ENCODE data around the gene DBH. TPM values are rescaled to one million over a fixed set of nuclear protein-coding genes. Genes with fewer than 3 reads are reported as not detected.

DBH gene
- total RNA-seq, 1 experiment from 2014 or later, result not detected

- intact Hi-C loops (cut with micrococcal nuclease), result no loop called here
- ATAC-seq, result no peak
- Histone ChIP-seq H3K36me3 (ENCODE audit: control insufficient read depth in 1 of 2, insufficient read depth in 2 of 2, low read length in 2 of 2) (no peaks in the 10 kb centered on the region), H2AFZ (ENCODE audit: low read depth, low read length, poor library complexity, severe bottlenecking) (no peak overlapping the region), H3K4me3 (replicated peaks in 1 of 2; ENCODE audit: low read depth in 1 of 2, low read length in 2 of 2) (no peak overlapping the region), H3K27ac (ENCODE audit: low read depth, low read length) (no peak overlapping the region), H3K79me2 (ENCODE audit: insufficient read depth, low read length) (no peaks in the 10 kb centered on the region), H3K9ac (ENCODE audit: low read length) (no peak overlapping the region), H3K9me3 (ENCODE audit: control insufficient read depth in 1 of 2, insufficient read depth in 1 of 2, low read depth in 1 of 2, low read length in 2 of 2) (no peaks in the 10 kb centered on the region), H3K4me2 (ENCODE audit: low read length) (no peak overlapping the region), H4K20me1 (ENCODE audit: insufficient read depth) (no peaks in the 10 kb centered on the region), H3K27me3 (ENCODE audit: insufficient read depth, low read length) (no peaks in the 10 kb centered on the region), H3K9me2 (ENCODE audit: insufficient read depth) (no peaks in the 10 kb centered on the region), H3K4me1 (ENCODE audit: control insufficient read depth in 1 of 2, insufficient read depth in 2 of 2, low read length in 2 of 2) (no peaks in the 10 kb centered on the region)
- DNase-seq (ENCODE audit: low read depth, low spot score), result no peak
- no TSS peak for BruUV-seq (replicated peaks)
- RAD21 ChIA-PET (ENCODE audit: low non-redundant PET in 1 of 2, low total read pairs in 2 of 2, uncharacterized antibody in 2 of 2, unreplicated experiment in 2 of 2), result no interaction called here
- CTCF ChIA-PET, result no interaction called here
- TF ChIP-seq FOSL1 (IDR thresholded peaks at IDR 0.05; ENCODE audit: low read depth) (no peak), ZBTB33 (IDR thresholded peaks at IDR 0.05; ENCODE audit: extremely low read depth, insufficient replicate concordance, low read length) (no peak), EZH2 (IDR thresholded peaks at IDR 0.05) (no peak), YY1 (IDR thresholded peaks at IDR 0.05; ENCODE audit: extremely low read depth, insufficient replicate concordance, low read depth, low read length) (no peak), CBX3 (IDR thresholded peaks at IDR 0.05; ENCODE audit: low read depth) (no peak), POLR2A (IDR thresholded peaks at IDR 0.05; ENCODE audit: borderline replicate concordance, extremely low read depth, insufficient read depth, insufficient read length) (no peak), JUND (IDR thresholded peaks at IDR 0.05) (no peak), SIN3A (IDR thresholded peaks at IDR 0.05; ENCODE audit: low read depth) (no peak), RAD21 (IDR thresholded peaks at IDR 0.05; ENCODE audit: low read depth) (no peak), ZFX (IDR thresholded peaks at IDR 0.05) (no peak), EZH2phosphoT487 (IDR thresholded peaks at IDR 0.05; ENCODE audit: borderline replicate concordance) (no peak), MAX (IDR thresholded peaks at IDR 0.05) (no peak), ELF1 (IDR thresholded peaks at IDR 0.05; ENCODE audit: borderline replicate concordance, low read depth) (no peak), POLR2AphosphoS5 (IDR thresholded peaks at IDR 0.05; ENCODE audit: low read depth, low read length) (no peak), SP1 (IDR thresholded peaks at IDR 0.05; ENCODE audit: low read depth) (no peak), ZNF274 (IDR thresholded peaks at IDR 0.05; ENCODE audit: low read depth, low read length) (no peak), EGR1 (IDR thresholded peaks at IDR 0.05; ENCODE audit: low read depth) (no peak), TCF7L2 (IDR thresholded peaks at IDR 0.05; ENCODE audit: borderline replicate concordance, extremely low read depth, insufficient read depth, insufficient read length) (no peak)
- TF ChIP-seq, protein P1, sequence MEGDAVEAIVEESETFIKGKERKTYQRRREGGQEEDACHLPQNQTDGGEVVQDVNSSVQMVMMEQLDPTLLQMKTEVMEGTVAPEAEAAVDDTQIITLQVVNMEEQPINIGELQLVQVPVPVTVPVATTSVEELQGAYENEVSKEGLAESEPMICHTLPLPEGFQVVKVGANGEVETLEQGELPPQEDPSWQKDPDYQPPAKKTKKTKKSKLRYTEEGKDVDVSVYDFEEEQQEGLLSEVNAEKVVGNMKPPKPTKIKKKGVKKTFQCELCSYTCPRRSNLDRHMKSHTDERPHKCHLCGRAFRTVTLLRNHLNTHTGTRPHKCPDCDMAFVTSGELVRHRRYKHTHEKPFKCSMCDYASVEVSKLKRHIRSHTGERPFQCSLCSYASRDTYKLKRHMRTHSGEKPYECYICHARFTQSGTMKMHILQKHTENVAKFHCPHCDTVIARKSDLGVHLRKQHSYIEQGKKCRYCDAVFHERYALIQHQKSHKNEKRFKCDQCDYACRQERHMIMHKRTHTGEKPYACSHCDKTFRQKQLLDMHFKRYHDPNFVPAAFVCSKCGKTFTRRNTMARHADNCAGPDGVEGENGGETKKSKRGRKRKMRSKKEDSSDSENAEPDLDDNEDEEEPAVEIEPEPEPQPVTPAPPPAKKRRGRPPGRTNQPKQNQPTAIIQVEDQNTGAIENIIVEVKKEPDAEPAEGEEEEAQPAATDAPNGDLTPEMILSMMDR (IDR thresholded peaks at IDR 0.05 in 2 of 3, conservative IDR thresholded peaks at IDR 0.05 in 1 of 3; ENCODE audit: borderline replicate concordance in 1 of 3, insufficient read depth in 1 of 3, low read depth in 2 of 3, low read length in 2 of 3), result no peak
- POLR2A ChIA-PET, result no interaction called here
Measured at GRCh38 chr9:133682818-133683585, 46.8 kb downstream of the DBH start.
